Lower lobe of right lung (tissue), 2 donors: ENCODE measurements around the gene KRT2. TPM values are rescaled to one million over a fixed set of nuclear protein-coding genes. Genes with fewer than 3 reads are reported as not detected.

Experiments used
- ATAC-seq, 2 donors: fragments of 200-7000 bp; cut with Tn5 transposase; one replicate each; pipeline ENCODE4 v1.9.1; 2020 to 2022; ENCODE audit warnings: mild to moderate bottlenecking in 2 of 2, moderate library complexity in 2 of 2
- DNase-seq: peaks from one replicate; pipeline ENCODE4 v3.0.0-alpha.2; 2020
- H3K27ac ChIP-seq: fragments of 200-600 bp; one replicate; pipeline ENCODE4 v1.8.0; 2022
- H3K27me3 ChIP-seq: fragments of 200-600 bp; one replicate; pipeline ENCODE4 v1.8.0; 2022; ENCODE audit warnings: low read depth
- H3K36me3 ChIP-seq: fragments of 200-600 bp; one replicate; pipeline ENCODE4 v1.8.0; 2022; ENCODE audit warnings: mild to moderate bottlenecking
- H3K4me1 ChIP-seq: fragments of 200-600 bp; one replicate; pipeline ENCODE4 v1.8.0; 2022
- H3K4me3 ChIP-seq: fragments of 200-600 bp; one replicate; pipeline ENCODE4 v1.8.0; 2022; ENCODE audit warnings: mild to moderate bottlenecking
- H3K9me3 ChIP-seq: fragments of 200-600 bp; one replicate; pipeline ENCODE4 v1.8.0; 2022
- CTCF ChIP-seq: fragments of 200-600 bp; IDR thresholded peaks from one replicate; pipeline ENCODE4 v1.8.0; 2022; ENCODE audit warnings: antibody characterized with exemption, mild to moderate bottlenecking
- intact Hi-C: fragments of 100-400 bp; cut with DNase I; formaldehyde crosslinking; loops from one replicate; pipeline ENCODE4 v1.11.0; 2022
- total RNA-seq: library from RNA; stranded (reverse); fragmentation: NEBNext Ultra II Directional; extraction: Animal tissue kit (Norgen Biotek cat#: 25700); gene quantifications from one replicate; pipeline ENCODE4 v1.2.1, GENCODE V29; 2021
- donor health status: DM: no; HTN: yes; CAD: no; lungs with severe emphysema.

Gene KRT2
- total RNA-seq, 1 donor from 2014 or later, result not detected

GRCh38 chr12:52684431-52684830 is 32.4 kb upstream of the KRT2 start:
- no peak overlapping the region for H3K4me3 ChIP-seq
- DNase-seq, result no peak
- no peaks in the 10 kb centered on the region for H3K36me3 ChIP-seq
- ATAC-seq, result no peak
- no peak for TF ChIP-seq CTCF
- no peaks in the 10 kb centered on the region for H3K4me1 ChIP-seq
- peaks cover 34% of the 10 kb centered on the region for H3K27me3 ChIP-seq
- H3K27ac ChIP-seq, result no peak overlapping the region
- no peaks in the 10 kb centered on the region for H3K9me3 ChIP-seq
- intact Hi-C loops, result no loop called here

GRCh38 chr12:52683575-52684300 is 31.7 kb upstream of the KRT2 start:
- Histone ChIP-seq H3K4me1 (no peaks in the 10 kb centered on the region), H3K36me3 (no peaks in the 10 kb centered on the region), H3K4me3 (no peak overlapping the region), H3K9me3 (no peaks in the 10 kb centered on the region), H3K27ac (no peak overlapping the region), H3K27me3 (peaks cover 34% of the 10 kb centered on the region)
- TF ChIP-seq CTCF, result no peak
- intact Hi-C loops, result no loop called here
- no peak for DNase-seq
- ATAC-seq, result no peak

GRCh38 chr12:52682938-52683574 is 31.0 kb upstream of the KRT2 start:
- no peak for ATAC-seq
- TF ChIP-seq CTCF, result no peak
- Histone ChIP-seq H3K4me1 (no peaks in the 10 kb centered on the region), H3K27me3 (peaks cover 31% of the 10 kb centered on the region), H3K27ac (no peak overlapping the region), H3K9me3 (no peaks in the 10 kb centered on the region), H3K36me3 (no peaks in the 10 kb centered on the region), H3K4me3 (no peak overlapping the region)
- no peak for DNase-seq
- intact Hi-C loops, result no loop called here

- TF ChIP-seq CTCF, result no peak
- DNase-seq, result no peak
- no peaks in the 10 kb centered on the region for H3K36me3 ChIP-seq
- no peaks in the 10 kb centered on the region for H3K9me3 ChIP-seq
- no peak overlapping the region for H3K27ac ChIP-seq
- no peak overlapping the region for H3K4me3 ChIP-seq
- no peak for ATAC-seq
- intact Hi-C loops, result no loop called here
- H3K4me1 ChIP-seq, result no peaks in the 10 kb centered on the region
- peaks cover 25% of the 10 kb centered on the region for H3K27me3 ChIP-seq
Observed at GRCh38 chr12:52682381-52682660, 30.3 kb upstream of the KRT2 start.

GRCh38 chr12:52681526-52682380 is 29.7 kb upstream of the KRT2 start:
- intact Hi-C loops, result no loop called here
- Histone ChIP-seq H3K4me3 (no peak overlapping the region), H3K9me3 (no peaks in the 10 kb centered on the region), H3K4me1 (no peaks in the 10 kb centered on the region), H3K36me3 (no peaks in the 10 kb centered on the region), H3K27ac (no peak overlapping the region), H3K27me3 (peaks cover 24% of the 10 kb centered on the region)
- no peak for ATAC-seq
- no peak for TF ChIP-seq CTCF
- no peak for DNase-seq
